ENCODE results near the gene TJP2. TPM values are rescaled to one million over a fixed set of nuclear protein-coding genes. Genes with fewer than 3 reads are reported as not detected.

TJP2 gene
- total RNA-seq, 2 donors from 2014 or later, result 207 to 226 TPM

- Histone ChIP-seq H3K4me3 (no peak overlapping the region), H3K27me3 (replicated peaks; ENCODE audit: insufficient read depth) (no peaks in the 10 kb centered on the region), H3K9me3 (no peaks in the 10 kb centered on the region), H3K36me3 (peaks cover 54% of the 10 kb centered on the region), H3K27ac (no peak overlapping the region), H3K4me1 (ENCODE audit: control insufficient read depth in 1 of 2, low read depth in 2 of 2) (no peaks in the 10 kb centered on the region)
- DNase-seq (ENCODE audit: low spot score) (no peak), ATAC-seq (ENCODE audit: insufficient number of reproducible peaks, low FRiP score, low read depth) (no peak)
- TF ChIP-seq, protein P1, sequence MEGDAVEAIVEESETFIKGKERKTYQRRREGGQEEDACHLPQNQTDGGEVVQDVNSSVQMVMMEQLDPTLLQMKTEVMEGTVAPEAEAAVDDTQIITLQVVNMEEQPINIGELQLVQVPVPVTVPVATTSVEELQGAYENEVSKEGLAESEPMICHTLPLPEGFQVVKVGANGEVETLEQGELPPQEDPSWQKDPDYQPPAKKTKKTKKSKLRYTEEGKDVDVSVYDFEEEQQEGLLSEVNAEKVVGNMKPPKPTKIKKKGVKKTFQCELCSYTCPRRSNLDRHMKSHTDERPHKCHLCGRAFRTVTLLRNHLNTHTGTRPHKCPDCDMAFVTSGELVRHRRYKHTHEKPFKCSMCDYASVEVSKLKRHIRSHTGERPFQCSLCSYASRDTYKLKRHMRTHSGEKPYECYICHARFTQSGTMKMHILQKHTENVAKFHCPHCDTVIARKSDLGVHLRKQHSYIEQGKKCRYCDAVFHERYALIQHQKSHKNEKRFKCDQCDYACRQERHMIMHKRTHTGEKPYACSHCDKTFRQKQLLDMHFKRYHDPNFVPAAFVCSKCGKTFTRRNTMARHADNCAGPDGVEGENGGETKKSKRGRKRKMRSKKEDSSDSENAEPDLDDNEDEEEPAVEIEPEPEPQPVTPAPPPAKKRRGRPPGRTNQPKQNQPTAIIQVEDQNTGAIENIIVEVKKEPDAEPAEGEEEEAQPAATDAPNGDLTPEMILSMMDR (IDR thresholded peaks at IDR 0.05), result no peak
These were observed 63.7 kb downstream of the TJP2 start for GRCh38 chr9:69237702-69238295.

GRCh38 chr9:69243116-69243515 lies 69.0 kb downstream of the TJP2 start:
- no peak overlapping the region for H3K27ac ChIP-seq
- H3K27me3 ChIP-seq (replicated peaks; ENCODE audit: insufficient read depth), result no peaks in the 10 kb centered on the region
- no peaks in the 10 kb centered on the region for H3K4me1 ChIP-seq (ENCODE audit: control insufficient read depth in 1 of 2, low read depth in 2 of 2)
- no peak overlapping the region for H3K4me3 ChIP-seq
- peaks cover 51% of the 10 kb centered on the region for H3K36me3 ChIP-seq
- TF ChIP-seq, protein P1 (IDR thresholded peaks at IDR 0.05), result no peak
- DNase-seq (ENCODE audit: low spot score) (no peak), ATAC-seq (ENCODE audit: insufficient number of reproducible peaks, low FRiP score, low read depth) (no peak)
- no peaks in the 10 kb centered on the region for H3K9me3 ChIP-seq

DNA sequence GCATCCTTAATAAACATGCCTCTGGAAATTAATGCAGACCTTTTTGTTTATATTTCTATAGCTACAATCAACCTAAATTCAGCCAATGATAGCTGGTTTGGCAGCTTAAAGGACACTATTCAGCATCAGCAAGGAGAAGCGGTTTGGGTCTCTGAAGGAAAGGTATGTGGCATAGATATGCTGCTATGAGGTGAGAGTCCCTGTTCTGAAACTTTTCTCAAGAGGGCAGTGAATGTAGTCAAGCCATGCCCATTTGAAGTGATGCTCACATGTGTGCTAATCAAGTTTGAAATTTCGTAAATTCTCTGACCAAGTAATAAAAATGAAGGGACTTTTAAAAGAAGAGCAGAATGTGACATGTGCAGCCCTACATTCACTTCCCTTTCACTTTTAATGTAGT lies 72.6 kb downstream of the TJP2 start:
- Histone ChIP-seq H3K27me3 (replicated peaks; ENCODE audit: insufficient read depth) (no peaks in the 10 kb centered on the region), H3K9me3 (no peaks in the 10 kb centered on the region), H3K36me3 (peaks cover 43% of the 10 kb centered on the region), H3K4me1 (ENCODE audit: control insufficient read depth in 1 of 2, low read depth in 2 of 2) (no peaks in the 10 kb centered on the region), H3K4me3 (no peak overlapping the region), H3K27ac (no peak overlapping the region)
- ATAC-seq (ENCODE audit: insufficient number of reproducible peaks, low FRiP score, low read depth) (no peak), DNase-seq (ENCODE audit: low spot score) (no peak)
- TF ChIP-seq, protein P1 (IDR thresholded peaks at IDR 0.05), result no peak

DNA sequence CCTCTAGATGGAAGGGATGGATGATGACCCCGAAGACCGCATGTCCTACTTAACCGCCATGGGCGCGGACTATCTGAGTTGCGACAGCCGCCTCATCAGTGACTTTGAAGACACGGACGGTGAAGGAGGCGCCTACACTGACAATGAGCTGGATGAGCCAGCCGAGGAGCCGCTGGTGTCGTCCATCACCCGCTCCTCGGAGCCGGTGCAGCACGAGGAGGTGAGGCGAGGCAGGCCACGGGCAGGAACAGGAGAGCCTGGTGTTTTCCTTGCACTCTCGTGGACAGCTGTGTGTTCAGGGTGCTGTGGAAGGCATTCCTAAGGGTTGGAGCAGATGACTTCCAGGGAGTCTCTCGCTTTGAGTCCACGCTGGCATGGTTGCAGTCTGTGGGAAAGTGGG lies 73.9 kb downstream of the TJP2 start:
- ATAC-seq (ENCODE audit: insufficient number of reproducible peaks, low FRiP score, low read depth), result no peak
- Histone ChIP-seq H3K36me3 (peaks cover 38% of the 10 kb centered on the region), H3K4me3 (no peak overlapping the region), H3K27ac (no peak overlapping the region), H3K9me3 (no peaks in the 10 kb centered on the region), H3K27me3 (replicated peaks; ENCODE audit: insufficient read depth) (no peaks in the 10 kb centered on the region), H3K4me1 (ENCODE audit: control insufficient read depth in 1 of 2, low read depth in 2 of 2) (peaks cover 0 to 5% of the 10 kb centered on the region in 2 donors)
- TF ChIP-seq, protein P1 (IDR thresholded peaks at IDR 0.05), result no peak
- DNase-seq (ENCODE audit: low spot score), result no peak

DNA sequence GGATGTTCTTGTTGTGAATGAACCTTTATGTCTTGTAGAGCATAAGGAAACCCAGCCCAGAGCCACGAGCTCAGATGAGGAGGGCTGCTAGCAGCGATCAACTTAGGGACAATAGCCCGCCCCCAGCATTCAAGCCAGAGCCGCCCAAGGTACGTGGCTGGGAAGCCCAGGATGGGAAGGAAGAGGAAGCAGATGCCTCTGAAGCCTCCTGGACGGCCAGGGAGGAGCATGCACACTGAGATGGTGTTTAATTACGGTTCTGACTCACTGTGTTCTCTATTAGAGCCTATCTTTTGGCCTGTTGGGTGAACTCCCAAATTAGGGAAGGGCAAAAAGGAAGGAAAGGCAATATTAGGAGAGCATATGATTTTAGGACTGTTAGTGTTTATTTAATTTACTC lies 75.3 kb downstream of the TJP2 start:
- Histone ChIP-seq H3K4me1 (ENCODE audit: control insufficient read depth in 1 of 2, low read depth in 2 of 2) (peaks cover 0 to 6% of the 10 kb centered on the region in 2 donors), H3K27ac (no peak overlapping the region), H3K9me3 (no peaks in the 10 kb centered on the region), H3K27me3 (replicated peaks; ENCODE audit: insufficient read depth) (no peaks in the 10 kb centered on the region), H3K4me3 (no peak overlapping the region), H3K36me3 (peaks cover 47% of the 10 kb centered on the region)
- ATAC-seq (ENCODE audit: insufficient number of reproducible peaks, low FRiP score, low read depth), result no peak
- DNase-seq (ENCODE audit: low spot score), result no peak
- TF ChIP-seq, protein P1 (IDR thresholded peaks at IDR 0.05), result no peak
